CD4-positive, alpha-beta T cell treated with Interleukin-15 for 4 hours (primary cell): ENCODE results near the gene ADM.

Source experiments
- DNase-seq: peaks from one replicate; pipeline ENCODE4 v3.0.0-alpha.2; 2020; ENCODE audit warnings: low spot score

Gene ADM

GRCh38 chr11:10309163-10310093, 4.6 kb downstream of the ADM start:
- no peak for DNase-seq

GRCh38 chr11:10310301-10310841, 5.5 kb downstream of the ADM start:
- DNase-seq: no peak

- DNase-seq: no peak
Measured at GRCh38 chr11:10311802-10312201, 6.9 kb downstream of the ADM start.

- peak; percentile 29 for DNase-seq
Measured at GRCh38 chr11:10314199-10315072, 9.6 kb downstream of the ADM start.

GRCh38 chr11:10315083-10315482, 10.2 kb downstream of the ADM start:
- DNase-seq: no peak

GRCh38 chr11:10317151-10317755, 12.4 kb downstream of the ADM start:
- DNase-seq: no peak

- no peak for DNase-seq
Measured at GRCh38 chr11:10317776-10318526, 13.1 kb downstream of the ADM start.

- no peak for DNase-seq
Measured at GRCh38 chr11:10318527-10318802, 13.6 kb downstream of the ADM start.

GRCh38 chr11:10319702-10320558, 15.1 kb downstream of the ADM start:
- DNase-seq: no peak

- DNase-seq: no peak
Measured at GRCh38 chr11:10320736-10321465, 16.0 kb downstream of the ADM start.

- DNase-seq: no peak
Measured at GRCh38 chr11:10322401-10322800, 17.5 kb downstream of the ADM start.

- DNase-seq: peak; percentile 48
Measured at GRCh38 chr11:10322830-10323792, 18.2 kb downstream of the ADM start.

- DNase-seq: no peak
Measured at GRCh38 chr11:10323793-10324170, 18.9 kb downstream of the ADM start.

- DNase-seq: no peak
Measured at GRCh38 chr11:10324474-10324873, 19.6 kb downstream of the ADM start.

- no peak for DNase-seq
Measured at GRCh38 chr11:10325277-10326011, 20.6 kb downstream of the ADM start.

GRCh38 chr11:10326012-10326964, 21.4 kb downstream of the ADM start:
- no peak for DNase-seq

GRCh38 chr11:10327254-10327653, 22.4 kb downstream of the ADM start:
- no peak for DNase-seq
